Measurements from ENCODE around the gene USP54. TPM values are rescaled to one million over a fixed set of nuclear protein-coding genes. Genes with fewer than 3 reads are reported as not detected.

The USP54 gene
- total RNA-seq, 2 experiments from 2014 or later: 2.7 to 3.2 TPM

- Mint-ChIP-seq H3K9me3 (no peaks in the 10 kb centered on the region), H3K27me3 (no peaks in the 10 kb centered on the region), H3K4me3 (no peak overlapping the region), H3K4me1 (ENCODE audit: low read depth) (no peaks in the 10 kb centered on the region), H3K36me3 (ENCODE audit: low read depth) (peaks cover 46% of the 10 kb centered on the region), H3K27ac (no peak overlapping the region)
- ChIA-PET POLR2A (no interaction called here), CTCF (no interaction called here)
- DNase-seq (no peak), ATAC-seq (ENCODE audit: poor library complexity) (no peak)
- H3K4me1 ChIP-seq (ENCODE audit: insufficient read depth, low read length): no peaks in the 10 kb centered on the region
- no peaks in the 10 kb centered on the region for H3K27me3 ChIP-seq (ENCODE audit: control insufficient read depth in 1 of 2, insufficient read depth in 2 of 2, low read length in 2 of 2)
- peaks cover 10% of the 10 kb centered on the region for H3K36me3 ChIP-seq (ENCODE audit: insufficient read depth, low read length)
- no peak overlapping the region for H3K4me3 ChIP-seq (ENCODE audit: low read length)
- no peak overlapping the region for H3K27ac ChIP-seq (ENCODE audit: low read depth in 1 of 2, low read length in 2 of 2)
- TF ChIP-seq CTCF (IDR thresholded peaks at IDR 0.05): no peak
- intact Hi-C loops (cut with DNase I, micrococcal nuclease): no loop called here
- H3K9me3 ChIP-seq (ENCODE audit: control insufficient read depth in 1 of 2, insufficient read depth in 1 of 2, low read length in 2 of 2): no peaks in the 10 kb centered on the region
Observed at GRCh38 chr10:73459683-73460314, 131.3 kb downstream of the USP54 start.

GRCh38 chr10:73456187-73456890, 134.8 kb downstream of the USP54 start:
- H3K4me3 ChIP-seq (ENCODE audit: low read length): no peak overlapping the region
- DNase-seq (no peak), ATAC-seq (ENCODE audit: poor library complexity) (no peak)
- H3K9me3 ChIP-seq (ENCODE audit: control insufficient read depth in 1 of 2, insufficient read depth in 1 of 2, low read length in 2 of 2): no peaks in the 10 kb centered on the region
- ChIA-PET CTCF (no interaction called here), POLR2A (no interaction called here)
- H3K4me3 Mint-ChIP-seq: no peak overlapping the region
- no peaks in the 10 kb centered on the region for H3K4me1 ChIP-seq (ENCODE audit: insufficient read depth, low read length)
- no peaks in the 10 kb centered on the region for H3K27me3 ChIP-seq (ENCODE audit: control insufficient read depth in 1 of 2, insufficient read depth in 2 of 2, low read length in 2 of 2)
- H3K27ac ChIP-seq (ENCODE audit: low read depth in 1 of 2, low read length in 2 of 2): no peak overlapping the region
- no peak for TF ChIP-seq CTCF (IDR thresholded peaks at IDR 0.05)
- no peak overlapping the region for H3K27ac Mint-ChIP-seq
- peaks cover 54% of the 10 kb centered on the region for H3K36me3 Mint-ChIP-seq (ENCODE audit: low read depth)
- H3K4me1 Mint-ChIP-seq (ENCODE audit: low read depth): no peaks in the 10 kb centered on the region
- H3K9me3 Mint-ChIP-seq: no peaks in the 10 kb centered on the region
- H3K27me3 Mint-ChIP-seq: no peaks in the 10 kb centered on the region
- intact Hi-C loops (cut with DNase I, micrococcal nuclease): no loop called here
- H3K36me3 ChIP-seq (ENCODE audit: insufficient read depth, low read length): peaks cover 20% of the 10 kb centered on the region

GRCh38 chr10:73449113-73449512, 142.0 kb downstream of the USP54 start:
- intact Hi-C loops (cut with DNase I, micrococcal nuclease): no loop called here
- H3K27ac Mint-ChIP-seq: no peak overlapping the region
- no peak for TF ChIP-seq CTCF (IDR thresholded peaks at IDR 0.05)
- Histone ChIP-seq H3K4me3 (ENCODE audit: low read length) (no peak overlapping the region), H3K9me3 (ENCODE audit: control insufficient read depth in 1 of 2, insufficient read depth in 1 of 2, low read length in 2 of 2) (no peaks in the 10 kb centered on the region), H3K27ac (ENCODE audit: low read depth in 1 of 2, low read length in 2 of 2) (no peak overlapping the region), H3K27me3 (ENCODE audit: control insufficient read depth in 1 of 2, insufficient read depth in 2 of 2, low read length in 2 of 2) (no peaks in the 10 kb centered on the region), H3K4me1 (ENCODE audit: insufficient read depth, low read length) (no peaks in the 10 kb centered on the region), H3K36me3 (ENCODE audit: insufficient read depth, low read length) (peaks cover 30% of the 10 kb centered on the region)
- no peak for DNase-seq
- POLR2A ChIA-PET: no interaction called here
- no peak overlapping the region for H3K4me3 Mint-ChIP-seq
- no peaks in the 10 kb centered on the region for H3K27me3 Mint-ChIP-seq
- H3K36me3 Mint-ChIP-seq (ENCODE audit: low read depth): peaks cover 64% of the 10 kb centered on the region
- no peaks in the 10 kb centered on the region for H3K9me3 Mint-ChIP-seq
- no peak for ATAC-seq (ENCODE audit: poor library complexity)
- CTCF ChIA-PET: no interaction called here
- no peaks in the 10 kb centered on the region for H3K4me1 Mint-ChIP-seq (ENCODE audit: low read depth)
